NCI-H82 treated with DMSO at 0.1 percent for 48 hours (cell line): ENCODE data around the gene MYOG.

Source experiments
- DNase-seq: peaks from one replicate; lab custom pipeline; 2025; ENCODE audit not compliant: unreplicated experiment; lab: John Stamatoyannopoulos, UW

MYOG gene

GRCh38 chr1:203085528-203086406 is at the start of gene MYOG:
Gene MYOG (minus strand): TSS chr1:203086012. CDS start chr1:203085961, 51 bp downstream.
- DNase-seq: peak; percentile 98

GRCh38 chr1:203133970-203134725 is 48.3 kb upstream of the MYOG start:
- DNase-seq: no peak

GRCh38 chr1:203131548-203132200 is 45.9 kb upstream of the MYOG start:
- DNase-seq: no peak

- DNase-seq: no peak
Measured at GRCh38 chr1:203130358-203130985, 44.7 kb upstream of the MYOG start.

- DNase-seq: no peak
Measured at GRCh38 chr1:203129501-203130231, 43.9 kb upstream of the MYOG start.

- no peak for DNase-seq
Measured at GRCh38 chr1:203128716-203129500, 43.1 kb upstream of the MYOG start.

GRCh38 chr1:203128431-203128715 is 42.6 kb upstream of the MYOG start:
- DNase-seq: no peak

GRCh38 chr1:203127666-203128430 is 42.0 kb upstream of the MYOG start, which contains the start of gene ADORA1:
Gene ADORA1 (plus strand): TSS chr1:203127726. CDS start chr1:203128842, 1,116 bp downstream.
- peak; percentile 24 for DNase-seq

GRCh38 chr1:203126866-203127665 is 41.3 kb upstream of the MYOG start:
- DNase-seq: no peak

GRCh38 chr1:203126151-203126865 is 40.5 kb upstream of the MYOG start:
- no peak for DNase-seq

GRCh38 chr1:203124546-203125317 is 38.9 kb upstream of the MYOG start:
- DNase-seq: no peak

GRCh38 chr1:203124011-203124410 is 38.2 kb upstream of the MYOG start:
- DNase-seq: no peak

GRCh38 chr1:203122159-203122558 is 36.3 kb upstream of the MYOG start:
- DNase-seq: no peak

- DNase-seq: no peak
Measured at GRCh38 chr1:203121186-203122015, 35.6 kb upstream of the MYOG start.

- DNase-seq: no peak
Measured at GRCh38 chr1:203120325-203121153, 34.7 kb upstream of the MYOG start.
